ENCODE measurements around the gene TMEM87B. TPM values are rescaled to one million over a fixed set of nuclear protein-coding genes. Genes with fewer than 3 reads are reported as not detected.

The TMEM87B gene
- total and polyA plus RNA-seq, 10 of the 15 experiments (the other 5 are each of a cell fraction or from before 2014, with no cell fraction given): 5.7 to 20.6 (median 12.3) TPM

DNA sequence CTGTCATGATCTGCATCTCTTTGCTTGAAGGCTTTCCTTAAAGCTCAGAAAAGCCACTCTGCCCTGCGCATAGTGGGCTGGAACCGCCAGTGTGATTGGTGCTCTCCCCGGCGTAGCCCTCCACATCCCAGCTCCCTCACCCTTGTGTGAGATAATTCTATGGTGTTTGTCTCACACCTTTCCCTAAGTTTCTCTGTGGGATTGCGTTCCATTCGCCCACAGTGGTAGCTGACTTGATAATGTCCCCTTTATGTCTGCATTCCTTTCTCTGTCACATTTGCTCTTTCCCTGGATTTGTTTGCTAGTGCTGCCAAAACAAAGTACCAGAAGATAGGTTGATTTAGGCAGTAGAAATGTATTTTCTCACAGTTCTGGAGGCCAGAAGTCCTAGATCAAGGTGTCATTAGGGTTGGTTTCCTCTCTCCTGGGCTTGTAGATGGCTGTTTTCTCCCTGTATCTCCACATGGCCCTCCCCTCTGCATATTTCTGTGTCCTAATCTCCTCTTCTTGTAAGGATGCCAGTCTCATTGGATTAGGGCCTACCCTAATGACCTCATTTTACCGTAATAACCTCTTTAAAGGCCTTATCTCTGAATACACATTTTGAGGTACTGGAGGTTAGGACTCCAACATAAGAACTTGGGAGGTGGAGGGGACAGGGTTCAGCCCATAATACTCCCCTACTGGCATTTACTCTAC, 7.4 kb upstream of the TMEM87B start:
- Histone ChIP-seq H3K36me3 (ENCODE audit: control insufficient read depth in 2 of 2, insufficient read depth in 2 of 2, low read length in 1 of 2) (no peaks in the 10 kb centered on the region), H3K79me2 (ENCODE audit: control insufficient read depth, insufficient read depth, low read length) (no peaks in the 10 kb centered on the region), H3K9ac (ENCODE audit: control insufficient read depth, insufficient read depth, low read length) (no peak overlapping the region), H3K4me3 (no peak overlapping the region), H4K20me1 (ENCODE audit: control insufficient read depth, insufficient read depth) (no peaks in the 10 kb centered on the region), H3K4me2 (ENCODE audit: control insufficient read depth, insufficient read depth) (no peak overlapping the region), H3K9me3 (replicated peaks; ENCODE audit: control insufficient read depth, insufficient read depth, low read length) (no peaks in the 10 kb centered on the region; the same call in 2 of the 3 replicates), H3K4me1 (ENCODE audit: control insufficient read depth, insufficient read depth, low read length) (no peaks in the 10 kb centered on the region), H3K27ac (ENCODE audit: control insufficient read depth, insufficient read depth) (no peak overlapping the region), H2AFZ (ENCODE audit: control insufficient read depth, low read depth, low read length) (no peak overlapping the region), H3K27me3 (replicated peaks in 1 of 2; ENCODE audit: control insufficient read depth in 2 of 2, insufficient read depth in 2 of 2, low read length in 1 of 2) (no peaks in the 10 kb centered on the region)
- POLR2A ChIA-PET: no interaction called here
- FAIRE-seq (no peak), ATAC-seq (no peak), DNase-seq (ENCODE audit: low read depth, low spot score) (no peak)
- in situ Hi-C loops (cut with MboI) (no loop called here), intact Hi-C loops (cut with micrococcal nuclease; ENCODE audit: unreplicated experiment) (loop anchor here (10.0 kb wide), 1 partner anchor 93 kb away; no protein-coding TSS in a partner anchor)
- RAD21 ChIA-PET (ENCODE audit: unreplicated experiment): interaction anchor here (0.5 to 3.9 kb wide), 11 partner anchors 130 to 690 kb away, joined by 3 to 22 read pairs (median 3); partner anchors contain the start of gene MERTK
- SMC1A ChIA-PET (ENCODE audit: uncharacterized antibody, unreplicated experiment): interaction anchor here (0.7 to 9.0 kb wide), 10 partner anchors 11 to 164 kb away, joined by 3 to 85 read pairs (median 6); partner anchors contain the start of gene ANAPC1
- TF ChIP-seq MXI1 (IDR thresholded peaks at IDR 0.05; ENCODE audit: low read depth, low read length) (no peak), GATAD2B (conservative IDR thresholded peaks at IDR 0.05; ENCODE audit: low read depth) (no peak), CBX3 (IDR thresholded peaks at IDR 0.05; ENCODE audit: borderline replicate concordance, low read depth) (no peak), HDAC2 (IDR thresholded peaks at IDR 0.05) (no peak), NFYA (IDR thresholded peaks at IDR 0.05; ENCODE audit: borderline replicate concordance, low read depth, low read length) (no peak), NFIC (IDR thresholded peaks at IDR 0.05; ENCODE audit: low read depth, low read length) (no peak), ZNF217 (IDR thresholded peaks at IDR 0.05) (no peak), KAT2A (conservative IDR thresholded peaks at IDR 0.05; ENCODE audit: control insufficient read depth, low read depth, low read length) (no peak), USF1 (IDR thresholded peaks at IDR 0.05; ENCODE audit: borderline replicate concordance, extremely low read length, insufficient read depth, low read depth, low read length) (no peak), RAD21 (IDR thresholded peaks at IDR 0.05; ENCODE audit: insufficient read depth, low read depth, low read length) (no peak), NFXL1 (IDR thresholded peaks at IDR 0.05; ENCODE audit: borderline replicate concordance) (no peak), SMAD1 (IDR thresholded peaks at IDR 0.05; ENCODE audit: low read depth, partially characterized antibody) (no peak), MYC (IDR thresholded peaks at IDR 0.05; ENCODE audit: insufficient read depth, insufficient read length, insufficient replicate concordance, low read length, severe bottlenecking) (no peak), NFYB (IDR thresholded peaks at IDR 0.05; ENCODE audit: insufficient read depth, low read depth, low read length) (no peak), KDM1A (IDR thresholded peaks at IDR 0.05; ENCODE audit: borderline replicate concordance) (no peak), SMAD5 (IDR thresholded peaks at IDR 0.05; ENCODE audit: low read depth) (no peak), NR2C1 (IDR thresholded peaks at IDR 0.05) (no peak), CBX5 (IDR thresholded peaks at IDR 0.05; ENCODE audit: low read depth) (no peak)
- WGBS (ENCODE audit: insufficient coverage, insufficient replicate concordance, low lambda C conversion rate, missing lambda C conversion rate): 85% methylated on average over 7 of the region's 7 CpGs
- no TSS peak for BruUV-seq (replicated peaks)
- CTCF ChIA-PET: interaction anchor here (0.6 to 11.6 kb wide), 9 partner anchors 11 to 433 kb away, joined by 3 to 189 read pairs (median 4); partner anchors contain the start of gene MERTK
